Measurements from ENCODE around the gene ERCC3. TPM values are rescaled to one million over a fixed set of nuclear protein-coding genes. Genes with fewer than 3 reads are reported as not detected.
A peak's percentile ranks its signal among the peaks of the same experiment; 100 is the strongest.
"Not testable (repeated sequence)": the region's sequence is repeated elsewhere in the genome, so short reads cannot be mapped to it uniquely, and the experiment has no call there.

Gene ERCC3
- total RNA-seq, 2 donors from 2014 or later, result 56.3 to 66.4 TPM

GRCh38 chr2:127218812-127219170 is 75.2 kb downstream of the ERCC3 start:
- H3K9me3 Mint-ChIP-seq, result no peaks in the 10 kb centered on the region
- peak overlapping the region; percentile 74 to 80 for H3K4me3 Mint-ChIP-seq
- H3K36me3 Mint-ChIP-seq (ENCODE audit: insufficient read depth in 2 of 2), result peaks cover 7 to 8% of the 10 kb centered on the region in 2 donors
- H3K27me3 Mint-ChIP-seq (ENCODE audit: low read depth), result peaks cover 65% of the 10 kb centered on the region
- H3K4me1 Mint-ChIP-seq (ENCODE audit: low read depth), result peaks cover 10% of the 10 kb centered on the region
- DNase-seq (no peak), ATAC-seq (replicated peaks in 1 of 2) (no peak)
- no peak overlapping the region for H3K27ac Mint-ChIP-seq

- H3K27me3 Mint-ChIP-seq (ENCODE audit: low read depth), result peaks cover 65% of the 10 kb centered on the region
- H3K4me3 Mint-ChIP-seq, result peak overlapping the region; percentile 52 to 80
- ATAC-seq (replicated peaks in 1 of 2), result peak; percentile 37 to 51
- H3K27ac Mint-ChIP-seq, result no peak overlapping the region
- peaks cover 10% of the 10 kb centered on the region for H3K4me1 Mint-ChIP-seq (ENCODE audit: low read depth)
- peaks cover 1 to 5% of the 10 kb centered on the region in 2 donors for H3K9me3 Mint-ChIP-seq
- no peak for DNase-seq
- H3K36me3 Mint-ChIP-seq (ENCODE audit: insufficient read depth in 2 of 2), result peaks cover 7 to 8% of the 10 kb centered on the region in 2 donors
These were observed 76.2 kb downstream of the ERCC3 start for GRCh38 chr2:127217470-127218325.

GRCh38 chr2:127216593-127216992 is 77.4 kb downstream of the ERCC3 start:
- peaks cover 76% of the 10 kb centered on the region for H3K27me3 Mint-ChIP-seq (ENCODE audit: low read depth)
- peaks cover 8% of the 10 kb centered on the region in 2 donors for H3K36me3 Mint-ChIP-seq (ENCODE audit: insufficient read depth in 2 of 2)
- H3K4me3 Mint-ChIP-seq, result no peak overlapping the region
- H3K9me3 Mint-ChIP-seq, result peaks cover 1 to 5% of the 10 kb centered on the region in 2 donors
- no peak overlapping the region for H3K27ac Mint-ChIP-seq
- DNase-seq (no peak), ATAC-seq (replicated peaks in 1 of 2) (peak; percentile 47 to 73)
- H3K4me1 Mint-ChIP-seq (ENCODE audit: low read depth), result peaks cover 10% of the 10 kb centered on the region

- ATAC-seq (replicated peaks in 1 of 2), result no peak
- no peak overlapping the region for H3K27ac Mint-ChIP-seq
- H3K27me3 Mint-ChIP-seq (ENCODE audit: low read depth), result peaks cover 80% of the 10 kb centered on the region
- H3K36me3 Mint-ChIP-seq (ENCODE audit: insufficient read depth in 2 of 2), result peaks cover 8% of the 10 kb centered on the region in 2 donors
- H3K4me3 Mint-ChIP-seq, result no peak overlapping the region
- DNase-seq, result no peak
- H3K9me3 Mint-ChIP-seq, result peaks cover 1 to 5% of the 10 kb centered on the region in 2 donors
- peaks cover 10% of the 10 kb centered on the region for H3K4me1 Mint-ChIP-seq (ENCODE audit: low read depth)
These were observed 77.8 kb downstream of the ERCC3 start for GRCh38 chr2:127216095-127216494.

DNA sequence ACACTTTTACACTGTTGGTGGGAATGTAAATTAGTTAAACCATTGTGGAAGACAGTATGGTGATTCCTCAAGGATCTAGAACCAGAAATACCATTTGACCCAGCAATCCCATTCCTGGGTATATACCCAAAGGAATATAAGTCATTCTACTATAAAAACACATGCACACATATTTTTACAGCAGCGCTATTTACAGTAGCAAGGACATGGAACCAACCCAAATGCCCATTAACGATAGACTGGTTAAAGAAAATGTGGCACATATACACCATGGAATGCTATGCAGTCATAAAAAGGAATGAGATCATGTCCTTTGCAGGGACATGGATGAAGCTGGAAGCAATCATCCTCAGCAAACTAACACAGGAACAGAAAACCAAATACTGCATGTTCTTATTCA is 79.7 kb downstream of the ERCC3 start:
- H3K4me3 Mint-ChIP-seq; H3K36me3 Mint-ChIP-seq (ENCODE audit: insufficient read depth in 2 of 2); H3K9me3 Mint-ChIP-seq; DNase-seq; H3K27ac Mint-ChIP-seq; H3K4me1 Mint-ChIP-seq (ENCODE audit: low read depth); ATAC-seq (replicated peaks in 1 of 2): not testable (repeated sequence)
- peaks cover 86% of the 10 kb centered on the region for H3K27me3 Mint-ChIP-seq (ENCODE audit: low read depth)

GRCh38 chr2:127208313-127208712 is 85.6 kb downstream of the ERCC3 start:
- no peaks in the 10 kb centered on the region for H3K4me1 Mint-ChIP-seq (ENCODE audit: low read depth)
- no peak overlapping the region for H3K4me3 Mint-ChIP-seq
- H3K27ac Mint-ChIP-seq, result no peak overlapping the region
- DNase-seq (no peak), ATAC-seq (replicated peaks in 1 of 2) (no peak)
- peaks cover 1% of the 10 kb centered on the region in 2 donors for H3K9me3 Mint-ChIP-seq
- H3K36me3 Mint-ChIP-seq (ENCODE audit: insufficient read depth in 2 of 2), result peaks cover 0 to 1% of the 10 kb centered on the region in 2 donors
- H3K27me3 Mint-ChIP-seq (ENCODE audit: low read depth), result peaks cover 44% of the 10 kb centered on the region

Other genes with a start within 250 kb of the ERCC3 start
- 100 to 1,000 TPM in 1 of 2 donors, 10 to 100 TPM in 1; 87.3 to 127 TPM for gene BIN1, start 187.0 kb downstream of the ERCC3 start, total RNA-seq
- not detected for gene CYP27C1, start 73.8 kb downstream of the ERCC3 start, total RNA-seq
- 10 to 100 TPM; 48.9 to 49.1 TPM for gene MAP3K2, start 93.8 kb upstream of the ERCC3 start, total RNA-seq
- gene PROC, start 124.3 kb upstream of the ERCC3 start, total RNA-seq, result under 1 TPM in 1 of 2 donors, not detected in 1; 0.42 TPM
- 10 to 100 TPM; 39.0 to 43.6 TPM for gene IWS1, start 232.3 kb upstream of the ERCC3 start, total RNA-seq
- gene MYO7B, start 241.5 kb upstream of the ERCC3 start, total RNA-seq, result under 1 TPM; 0.50 to 0.79 TPM